Medulla oblongata (tissue), 1 donor: Measurements from ENCODE around the gene FRS3.
"Not testable (repeated sequence)": the region's sequence is repeated elsewhere in the genome, so short reads cannot be mapped to it uniquely, and the experiment has no call there.

Source experiments
- DNase-seq: peaks from one replicate; pipeline ENCODE4 v3.0.0-alpha.2; 2015; ENCODE audit errors: extremely low spot score

Gene FRS3, protein sequence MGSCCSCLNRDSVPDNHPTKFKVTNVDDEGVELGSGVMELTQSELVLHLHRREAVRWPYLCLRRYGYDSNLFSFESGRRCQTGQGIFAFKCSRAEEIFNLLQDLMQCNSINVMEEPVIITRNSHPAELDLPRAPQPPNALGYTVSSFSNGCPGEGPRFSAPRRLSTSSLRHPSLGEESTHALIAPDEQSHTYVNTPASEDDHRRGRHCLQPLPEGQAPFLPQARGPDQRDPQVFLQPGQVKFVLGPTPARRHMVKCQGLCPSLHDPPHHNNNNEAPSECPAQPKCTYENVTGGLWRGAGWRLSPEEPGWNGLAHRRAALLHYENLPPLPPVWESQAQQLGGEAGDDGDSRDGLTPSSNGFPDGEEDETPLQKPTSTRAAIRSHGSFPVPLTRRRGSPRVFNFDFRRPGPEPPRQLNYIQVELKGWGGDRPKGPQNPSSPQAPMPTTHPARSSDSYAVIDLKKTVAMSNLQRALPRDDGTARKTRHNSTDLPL

GRCh38 chr6:41779788-41780550 lies at the start of gene FRS3:
Gene FRS3 (minus strand): TSS chr6:41779900. CDS start chr6:41776987, 2,913 bp downstream.
- DNase-seq: peak; percentile 99

DNA sequence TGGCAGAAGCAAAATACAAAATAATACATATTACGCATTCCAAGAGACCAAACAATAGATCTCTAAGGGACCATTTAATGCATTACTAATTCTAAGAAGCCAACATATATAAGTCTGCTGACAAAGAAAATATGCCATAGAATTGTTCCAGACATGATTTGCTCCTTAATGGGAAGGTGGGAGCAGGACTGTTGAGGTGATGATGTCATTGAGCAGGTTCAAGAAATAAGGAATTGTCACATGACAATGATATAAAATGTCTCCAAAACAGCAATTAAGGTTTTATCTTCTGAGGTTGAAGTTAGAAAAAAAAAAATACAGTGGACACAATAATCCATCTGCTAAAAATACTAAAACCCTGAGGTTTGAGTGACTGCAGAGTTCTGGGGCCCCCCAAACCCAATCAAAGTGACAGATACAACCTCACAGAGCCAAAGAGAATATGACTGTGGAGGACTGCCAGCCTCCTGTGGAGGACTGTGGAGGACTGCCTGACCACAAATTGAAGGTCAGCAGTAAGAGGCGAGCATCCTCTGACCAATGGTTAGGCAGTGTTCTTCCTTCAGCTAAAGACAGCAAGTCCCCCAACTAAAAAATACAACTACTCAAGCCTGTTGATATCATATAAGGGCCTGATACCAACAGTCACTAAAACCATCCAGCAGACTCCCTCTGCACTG lies 46.8 kb upstream of the FRS3 start:
- no peak for DNase-seq

GRCh38 chr6:41824571-41825569 lies 45.2 kb upstream of the FRS3 start:
- no peak for DNase-seq

GRCh38 chr6:41823178-41823577 lies 43.5 kb upstream of the FRS3 start:
- no peak for DNase-seq

DNA sequence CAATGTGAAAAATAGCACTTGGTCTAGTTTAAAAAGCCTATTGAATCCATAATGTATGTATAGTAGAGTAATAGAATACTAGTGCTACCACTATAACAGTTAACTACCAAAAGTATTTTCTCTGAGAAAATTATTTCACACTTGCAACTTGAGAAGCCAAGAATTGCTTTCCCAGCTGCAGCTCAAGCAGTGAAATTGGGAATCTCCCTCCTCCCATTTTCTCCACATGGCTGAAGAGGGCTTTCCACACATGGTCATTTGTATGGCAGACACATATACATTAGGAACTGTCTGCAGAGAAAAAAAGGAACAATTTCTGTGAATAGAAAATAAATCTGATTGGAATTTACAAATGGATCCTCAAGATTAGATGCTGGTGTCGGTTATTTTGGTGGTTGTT lies 42.3 kb upstream of the FRS3 start:
- DNase-seq: no peak

- DNase-seq: no peak
Observed at GRCh38 chr6:41821266-41821665, 41.6 kb upstream of the FRS3 start.

DNA sequence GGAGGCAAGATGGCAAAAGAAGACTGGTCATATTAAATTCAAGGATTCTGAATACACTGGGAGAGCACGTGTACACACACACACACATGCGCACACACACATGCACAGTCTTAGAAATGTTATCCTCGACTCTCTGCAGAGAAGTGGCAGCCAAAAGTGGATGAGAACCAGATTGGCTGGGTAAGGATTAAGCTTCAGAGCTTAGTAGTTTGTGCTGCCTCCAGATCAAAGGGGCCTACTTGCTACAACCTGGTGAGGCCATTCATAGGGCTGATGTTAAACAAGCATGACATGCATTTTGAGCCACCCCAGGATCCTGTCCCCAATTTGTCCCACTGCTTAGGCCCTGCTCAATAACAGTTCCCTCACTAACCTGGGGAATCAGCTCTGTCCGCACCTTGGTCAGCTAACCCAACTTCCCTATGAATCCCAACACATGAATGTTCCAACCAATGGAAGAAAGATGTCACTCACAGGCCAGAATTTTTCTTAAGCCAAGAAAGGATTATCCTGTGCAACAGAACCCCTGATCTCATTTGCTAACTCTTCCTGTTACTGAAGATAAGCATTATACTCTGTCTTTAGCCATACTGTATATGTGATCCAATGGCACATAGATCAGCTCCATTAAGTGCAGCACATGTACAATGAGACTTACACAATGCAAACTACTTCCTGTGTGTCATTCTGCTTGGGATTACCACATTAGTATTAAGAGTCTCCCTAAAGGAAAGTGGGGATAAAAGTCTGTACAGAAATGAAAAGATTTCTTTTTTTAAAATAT lies 38.8 kb upstream of the FRS3 start:
- no peak for DNase-seq

DNA sequence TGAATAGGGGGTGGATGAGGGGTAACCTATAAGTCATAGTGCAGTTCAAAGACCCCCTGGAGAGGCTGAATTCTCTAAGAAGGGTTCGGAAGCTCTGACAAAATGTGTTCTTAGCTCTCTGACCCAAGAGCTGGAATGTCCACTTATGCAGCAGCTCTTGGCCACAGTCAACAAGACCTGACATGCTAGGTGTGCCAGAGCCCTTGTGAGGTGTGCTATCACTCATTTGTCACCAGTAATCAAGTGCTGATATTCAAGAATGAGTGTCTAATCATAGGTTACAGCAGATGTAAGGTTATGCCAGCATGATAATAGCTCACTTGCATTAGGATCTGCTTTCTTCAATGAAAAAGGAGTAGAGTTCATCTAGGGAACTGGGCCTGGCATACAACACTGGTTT lies 35.9 kb upstream of the FRS3 start:
- no peak for DNase-seq

GRCh38 chr6:41814629-41815028 lies 34.9 kb upstream of the FRS3 start:
- no peak for DNase-seq

DNA sequence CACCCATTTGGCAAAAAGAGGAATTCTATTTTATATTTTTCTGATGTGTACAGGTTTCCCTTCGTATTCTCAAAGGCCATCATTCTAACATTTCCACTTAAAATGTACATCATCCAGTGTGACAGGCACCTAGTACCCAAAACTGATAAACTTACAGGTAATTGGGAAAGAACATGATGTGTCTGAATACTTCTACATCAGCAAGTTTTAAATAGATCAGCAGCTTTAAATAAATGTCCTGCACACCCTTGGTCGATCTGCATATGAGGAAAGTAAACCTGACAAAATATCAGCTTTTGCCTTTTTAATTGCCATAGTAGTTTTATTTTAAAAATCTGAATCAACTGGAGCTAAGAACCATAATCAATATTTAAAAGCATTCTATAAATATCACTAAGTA lies 34.3 kb upstream of the FRS3 start:
- DNase-seq: no peak

GRCh38 chr6:41813469-41813868 lies 33.8 kb upstream of the FRS3 start:
- DNase-seq: no peak

- not testable (repeated sequence) for DNase-seq
Observed at GRCh38 chr6:41811946-41812345, 32.2 kb upstream of the FRS3 start.

DNA sequence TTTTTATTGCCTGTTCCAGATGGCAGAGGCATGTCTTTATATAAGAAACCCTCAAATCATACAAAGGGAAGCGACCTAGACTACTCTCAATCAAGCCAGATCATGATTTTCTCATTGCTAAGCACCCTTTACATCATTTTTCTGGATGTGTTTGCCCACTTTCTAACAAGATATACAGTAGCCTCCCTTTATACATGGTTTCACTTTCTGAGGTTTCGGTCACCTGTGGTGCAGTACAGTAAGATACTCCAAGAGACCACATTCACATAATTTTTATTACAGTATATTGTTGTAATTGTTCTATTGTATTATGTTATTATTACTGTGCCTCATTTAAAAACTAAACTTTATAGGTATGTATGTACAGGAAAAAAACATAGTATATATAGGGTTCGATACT lies 31.4 kb upstream of the FRS3 start:
- DNase-seq: no peak

DNA sequence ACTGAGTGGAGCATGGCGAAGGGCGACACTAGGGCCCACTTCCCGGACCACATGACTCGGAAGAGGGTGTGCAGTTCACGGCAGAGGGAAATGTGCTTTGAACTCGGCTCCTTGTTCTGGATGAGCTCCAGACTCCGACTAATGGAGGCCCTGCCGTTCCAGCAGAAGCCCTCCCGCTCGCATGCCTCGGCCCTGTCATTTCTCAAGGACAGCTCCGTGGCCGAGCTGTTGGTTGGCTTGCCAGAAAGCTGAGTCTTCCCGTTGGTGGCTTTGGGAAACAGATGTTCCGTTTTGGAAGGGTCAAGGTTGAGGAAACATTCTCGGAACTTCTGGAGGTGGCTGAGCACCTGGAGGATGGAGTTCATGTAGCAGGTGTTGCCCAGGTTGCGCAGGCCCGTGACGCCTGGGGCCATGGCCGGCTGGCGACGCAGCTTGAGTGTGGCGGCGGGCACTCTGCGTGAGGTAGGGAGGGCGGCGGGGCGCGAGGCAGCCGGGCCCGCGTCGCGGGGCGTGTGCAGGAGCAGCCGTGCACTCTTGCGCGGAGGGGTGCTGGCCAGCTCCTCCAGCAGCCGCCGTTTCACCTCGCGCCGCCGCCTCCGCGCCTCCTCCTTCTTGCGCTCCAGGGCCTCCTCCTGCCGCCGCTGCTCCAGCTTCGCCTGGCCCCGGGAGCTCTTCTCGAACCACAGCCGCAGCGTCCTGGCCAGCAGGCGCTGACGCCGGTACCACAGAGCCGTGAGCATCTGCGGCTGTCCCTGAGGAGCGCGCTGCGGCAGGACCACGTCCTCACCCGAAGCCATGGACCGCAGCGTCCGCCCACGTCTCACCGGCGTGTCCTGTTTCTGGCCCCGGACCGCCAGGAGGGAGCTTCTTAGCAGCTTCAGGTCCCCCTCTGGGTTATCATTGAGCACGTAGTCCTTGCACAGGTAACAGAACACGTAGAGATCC lies 26.4 kb upstream of the FRS3 start:
- DNase-seq: no peak

GRCh38 chr6:41801380-41801779 lies 21.7 kb upstream of the FRS3 start:
- DNase-seq: peak; percentile 10

- no peak for DNase-seq
Observed at GRCh38 chr6:41799559-41799911, 19.8 kb upstream of the FRS3 start.

DNA sequence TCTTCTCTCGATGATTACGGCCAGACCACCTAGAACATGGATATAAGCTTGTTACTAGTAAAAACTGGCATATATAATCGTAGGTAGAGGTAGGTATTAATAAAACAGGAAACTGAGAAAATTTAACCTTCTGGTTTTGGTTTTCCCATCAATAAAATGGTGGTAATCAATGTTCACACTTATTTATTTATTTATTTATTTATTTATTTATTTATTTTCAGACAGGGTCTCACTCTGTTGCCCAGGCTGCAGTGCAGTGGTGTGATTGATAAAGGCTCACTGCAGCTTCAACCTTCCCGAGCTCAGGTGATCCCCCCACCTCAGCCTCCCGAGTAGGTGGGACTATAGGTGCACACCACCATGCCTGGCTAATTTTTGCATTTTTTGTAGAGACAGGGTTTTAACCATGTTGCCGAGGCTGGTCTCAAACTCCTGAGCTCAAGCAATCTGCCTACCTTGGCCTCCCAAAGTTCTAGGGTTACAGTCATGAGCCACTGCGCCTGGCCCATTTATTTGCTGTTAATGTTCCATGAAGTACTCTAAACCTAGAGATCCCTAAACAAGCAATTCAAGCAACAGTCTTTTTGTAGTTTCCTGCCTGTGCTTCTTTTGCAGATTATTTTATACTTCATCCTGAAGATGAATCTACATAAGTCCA lies 19.3 kb upstream of the FRS3 start:
- no peak for DNase-seq

DNA sequence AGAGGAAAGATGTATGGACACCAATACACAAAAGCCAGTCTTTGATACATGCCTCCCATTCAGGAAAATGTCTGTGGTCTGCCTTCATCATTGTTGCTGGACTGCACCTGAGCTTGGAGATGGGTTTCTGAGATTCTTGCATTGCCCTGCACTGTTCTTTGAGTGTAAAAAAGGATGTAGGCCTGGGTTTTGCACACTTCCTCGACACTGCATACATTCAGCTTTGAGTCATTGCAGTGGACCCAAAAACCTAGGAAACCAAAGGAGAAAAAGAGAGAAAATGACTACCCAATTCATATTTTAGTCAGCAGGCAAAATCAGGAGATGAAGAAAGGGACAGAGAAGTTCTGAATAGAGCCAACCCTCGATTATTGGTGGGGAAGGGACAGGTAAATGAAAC lies 16.8 kb upstream of the FRS3 start:
- no peak for DNase-seq

GRCh38 chr6:41791984-41792383 lies 12.3 kb upstream of the FRS3 start:
- DNase-seq: no peak
